Endodermal cell (in vitro differentiated cells): ENCODE results near the gene WDFY3. TPM values are rescaled to one million over a fixed set of nuclear protein-coding genes. Genes with fewer than 3 reads are reported as not detected.

ENCODE experiments used
- DNase-seq: peaks from one replicate; pipeline ENCODE4 v3.0.0-alpha.2; 2017
- H3K27ac ChIP-seq: 2 replicates; pipeline ENCODE4 v1.5.1; 2013; ENCODE audit warnings: mild to moderate bottlenecking, low read depth, low read length, moderate library complexity
- H3K27me3 ChIP-seq: 2 replicates; pipeline ENCODE4 v1.6.1; 2013; ENCODE audit warnings: mild to moderate bottlenecking, low read length, moderate library complexity; ENCODE audit not compliant: insufficient read depth, control insufficient read depth, poor library complexity, severe bottlenecking
- H3K36me3 ChIP-seq: 2 replicates; pipeline ENCODE4 v1.7.0; 2013; ENCODE audit warnings: mild to moderate bottlenecking, low read length, moderate library complexity; ENCODE audit not compliant: control insufficient read depth, insufficient read depth
- H3K4me1 ChIP-seq: one replicate; pipeline ENCODE4 v1.7.0; 2013; ENCODE audit warnings: low read length; ENCODE audit not compliant: control insufficient read depth, insufficient read depth
- H3K4me3 ChIP-seq: 2 replicates; pipeline ENCODE4 v1.5.1; 2013; ENCODE audit warnings: mild to moderate bottlenecking, low read length, moderate library complexity
- H3K9ac ChIP-seq: 2 replicates; pipeline ENCODE4 v1.6.1; 2013; ENCODE audit warnings: mild to moderate bottlenecking, low read length, moderate library complexity; ENCODE audit not compliant: poor library complexity, severe bottlenecking; ENCODE audit errors: extremely low read depth
- H3K9me3 ChIP-seq: 2 replicates; pipeline ENCODE4 v1.6.1; 2013; ENCODE audit warnings: mild to moderate bottlenecking, low read length, moderate library complexity; ENCODE audit not compliant: control insufficient read depth
- H3K27ac Mint-ChIP-seq: 2 replicates; pipeline ENCODE4 v1.8.0; 2020; ENCODE audit warnings: mixed read lengths
- H3K27me3 Mint-ChIP-seq: 2 replicates; pipeline ENCODE4 v1.8.0; 2021; ENCODE audit warnings: mild to moderate bottlenecking, mixed read lengths; ENCODE audit not compliant: insufficient read depth
- H3K36me3 Mint-ChIP-seq: 2 replicates; pipeline ENCODE4 v1.8.0; 2020; ENCODE audit warnings: low read depth, mixed read lengths
- H3K4me1 Mint-ChIP-seq: 2 replicates; pipeline ENCODE4 v1.8.0; 2020; ENCODE audit warnings: mixed read lengths
- H3K4me3 Mint-ChIP-seq: 2 replicates; pipeline ENCODE4 v1.8.0; 2020; ENCODE audit warnings: mild to moderate bottlenecking, moderate library complexity, mixed read lengths
- H3K9me3 Mint-ChIP-seq: 2 replicates; pipeline ENCODE4 v1.8.0; 2020; ENCODE audit warnings: mild to moderate bottlenecking, mixed read lengths
- CTCF ChIP-seq: fragments of 200-600 bp; sonication (generic); conservative IDR thresholded peaks from 2 replicates; pipeline ENCODE4 v1.5.0; 2021; ENCODE audit warnings: antibody characterized with exemption, mild to moderate bottlenecking
- WGBS, 2 experiments: methylation state at CpG; one replicate each; pipeline versions ENCODE4 v1.1.5 to v1.1.7; 2013; ENCODE audit warnings: missing lambda C conversion rate in 2 of 2, mixed read lengths in 1 of 2; ENCODE audit not compliant: insufficient coverage in 1 of 2, insufficient read length in 1 of 2; 5-methylcytosine and 5-hydroxymethylcytosine counted together
- total RNA-seq, 2 donors: library from RNA; stranded (reverse); fragmentation: NEBNext Ultra II Directional in 1 of 2; extraction: Animal tissue kit (Norgen Biotek cat#: 25700) in 1 of 2; gene quantifications; 2 replicates in 1 of 2; 3 replicates in 1 of 2; pipeline ENCODE4 v1.2.1, GENCODE V29; 2021

Gene WDFY3
- total RNA-seq, 2 donors from 2014 or later = 91.1 to 103 TPM

GRCh38 chr4:84753321-84753972 lies 213.0 kb downstream of the WDFY3 start:
- Mint-ChIP-seq H3K27me3 (no peaks in the 10 kb centered on the region), H3K4me3 (no peak overlapping the region), H3K36me3 (peaks cover 42% of the 10 kb centered on the region), H3K27ac (peak overlapping the region; percentile 30), H3K4me1 (no peaks in the 10 kb centered on the region), H3K9me3 (no peaks in the 10 kb centered on the region)
- Histone ChIP-seq H3K27ac (no peak overlapping the region), H3K4me1 (no peaks in the 10 kb centered on the region), H3K9ac (no peak overlapping the region), H3K27me3 (no peaks in the 10 kb centered on the region), H3K9me3 (no peaks in the 10 kb centered on the region), H3K36me3 (peaks cover 82% of the 10 kb centered on the region), H3K4me3 (no peak overlapping the region)
- WGBS, 2 experiments = 83 to 97% methylated on average over 4 to 7 of the region's 7 CpGs
- no peak for TF ChIP-seq CTCF
- DNase-seq = no peak

- Mint-ChIP-seq H3K36me3 (peaks cover 53% of the 10 kb centered on the region), H3K4me3 (no peak overlapping the region), H3K9me3 (no peaks in the 10 kb centered on the region), H3K27ac (no peak overlapping the region), H3K27me3 (no peaks in the 10 kb centered on the region), H3K4me1 (no peaks in the 10 kb centered on the region)
- Histone ChIP-seq H3K27me3 (no peaks in the 10 kb centered on the region), H3K9ac (no peak overlapping the region), H3K36me3 (peaks cover 92% of the 10 kb centered on the region), H3K4me3 (no peak overlapping the region), H3K9me3 (no peaks in the 10 kb centered on the region), H3K4me1 (no peaks in the 10 kb centered on the region), H3K27ac (no peak overlapping the region)
- no peak for DNase-seq
- 95 to 100% methylated on average over 1 to 4 of the region's 4 CpGs for WGBS, 2 experiments
- no peak for TF ChIP-seq CTCF
Observed at GRCh38 chr4:84751707-84752106, 214.8 kb downstream of the WDFY3 start.

GRCh38 chr4:84750960-84751283 lies 215.6 kb downstream of the WDFY3 start:
- Mint-ChIP-seq H3K4me1 (no peaks in the 10 kb centered on the region), H3K27me3 (no peaks in the 10 kb centered on the region), H3K9me3 (no peaks in the 10 kb centered on the region), H3K4me3 (no peak overlapping the region), H3K27ac (no peak overlapping the region), H3K36me3 (peaks cover 56% of the 10 kb centered on the region)
- Histone ChIP-seq H3K4me3 (no peak overlapping the region), H3K27me3 (no peaks in the 10 kb centered on the region), H3K9ac (no peak overlapping the region), H3K9me3 (no peaks in the 10 kb centered on the region), H3K27ac (no peak overlapping the region), H3K36me3 (peaks cover 95% of the 10 kb centered on the region), H3K4me1 (no peaks in the 10 kb centered on the region)
- WGBS, 2 experiments = 96 to 100% methylated on average over 2 to 3 of the region's 3 CpGs
- no peak for TF ChIP-seq CTCF
- no peak for DNase-seq
